ENCODE measurements around the gene ZSWIM8. TPM values are rescaled to one million over a fixed set of nuclear protein-coding genes. Genes with fewer than 3 reads are reported as not detected.
A peak's percentile ranks its signal among the peaks of the same experiment; 100 is the strongest.
"Not testable (repeated sequence)": the region's sequence is repeated elsewhere in the genome, so short reads cannot be mapped to it uniquely, and the experiment has no call there.

ZSWIM8 gene
- total and polyA plus RNA-seq, 10 of the 15 experiments (the other 5 are each of a cell fraction or from before 2014, with no cell fraction given) = 7.8 to 47.1 (median 23.6) TPM

- DNase-seq (ENCODE audit: low read depth, low spot score); FAIRE-seq; H4K20me1 ChIP-seq (ENCODE audit: control insufficient read depth, insufficient read depth); H3K9me3 ChIP-seq (replicated peaks; ENCODE audit: control insufficient read depth, insufficient read depth, low read length); H3K9ac ChIP-seq (ENCODE audit: control insufficient read depth, insufficient read depth, low read length); in situ Hi-C loops (cut with MboI); H3K4me1 ChIP-seq (ENCODE audit: control insufficient read depth, insufficient read depth, low read length); H2AFZ ChIP-seq (ENCODE audit: control insufficient read depth, low read depth, low read length); H3K27me3 ChIP-seq (replicated peaks in 1 of 2; ENCODE audit: control insufficient read depth in 2 of 2, insufficient read depth in 2 of 2, low read length in 1 of 2); ATAC-seq; H3K27ac ChIP-seq (ENCODE audit: control insufficient read depth, insufficient read depth); BruUV-seq (replicated peaks): not testable (repeated sequence)
- SMC1A ChIA-PET (ENCODE audit: uncharacterized antibody, unreplicated experiment) = interaction anchor here (1.5 to 2.8 kb wide), 5 partner anchors 10 to 23 kb away, joined by 3 to 15 read pairs (median 7); no protein-coding TSS in a partner anchor
- RAD21 ChIA-PET (ENCODE audit: unreplicated experiment) = interaction anchor here (1.1 to 2.0 kb wide), 5 partner anchors 17 to 136 kb away, joined by 3 to 12 read pairs (median 4); no protein-coding TSS in a partner anchor
- Histone ChIP-seq H3K4me2 (ENCODE audit: control insufficient read depth, insufficient read depth) (peak overlapping the region; percentile 50; the same call in 1 of the 2 replicates), H3K36me3 (ENCODE audit: control insufficient read depth in 2 of 2, insufficient read depth in 2 of 2, low read length in 1 of 2) (peaks cover 7 to 10% of the 10 kb centered on the region in 2 experiments), H3K79me2 (ENCODE audit: control insufficient read depth, insufficient read depth, low read length) (peaks cover 52% of the 10 kb centered on the region), H3K4me3 (peak overlapping the region; percentile 91)
- POLR2A ChIA-PET = interaction anchor here (1.0 to 4.6 kb wide), 5 partner anchors 10 to 28 kb away, joined by 4 to 40 read pairs (median 5); a partner anchor contains a TSS
- intact Hi-C loops (cut with micrococcal nuclease; ENCODE audit: unreplicated experiment) = loop anchor here (10.0 kb wide), 1 partner anchor 132 kb away; the partner anchor contains the start of gene SYNPO2L
- CTCF ChIA-PET = interaction anchor here (1.1 to 1.5 kb wide), 3 partner anchors 19 to 28 kb away, joined by 3 to 6 read pairs (median 3); no protein-coding TSS in a partner anchor
- TF ChIP-seq MLLT1 (IDR thresholded peaks at IDR 0.05) = peak; percentile 39; the same call in 1 of the 2 replicates
- 90% methylated on average over 20 of the region's 21 CpGs for WGBS (ENCODE audit: insufficient coverage, insufficient replicate concordance, low lambda C conversion rate, missing lambda C conversion rate)
Measured at GRCh38 chr10:73787031-73787800, 1.8 kb downstream of the ZSWIM8 start.

Data from GM12878 (cell line).